HTR-8/SVneo (cell line): Measurements from ENCODE around the gene CHST5.
A peak's percentile ranks its signal among the peaks of the same experiment; 100 is the strongest.
"Not testable (repeated sequence)": the region's sequence is repeated elsewhere in the genome, so short reads cannot be mapped to it uniquely, and the experiment has no call there.

ENCODE experiments used
- DNase-seq: peaks from one replicate; pipeline ENCODE4 v3.0.0; 2011; ENCODE audit warnings: low spot score, mixed read lengths; ENCODE audit not compliant: insufficient read length
- FAIRE-seq: peaks from 2 replicates; lab custom pipeline; 2011; peaks lifted over from hg19 to GRCh38; lab: Jason Lieb, UNC

Gene CHST5

GRCh38 chr16:75516189-75516966 is 19.5 kb downstream of the CHST5 start:
- DNase-seq, FAIRE-seq: not testable (repeated sequence)

- no peak for FAIRE-seq
Measured at GRCh38 chr16:75514296-75514695, 21.6 kb downstream of the CHST5 start.

GRCh38 chr16:75506574-75506973 is 29.3 kb downstream of the CHST5 start:
- DNase-seq = peak; percentile 71
- peak; percentile 42 for FAIRE-seq

More at GRCh38 chr16:75514296-75514695, 21.6 kb downstream of the CHST5 start:
- no peak for DNase-seq

- FAIRE-seq = no peak
- no peak for DNase-seq
Measured at GRCh38 chr16:75506107-75506506, 29.8 kb downstream of the CHST5 start.

GRCh38 chr16:75503801-75504200 is 32.1 kb downstream of the CHST5 start:
- DNase-seq = no peak
- no peak for FAIRE-seq

GRCh38 chr16:75502916-75503605 is 32.8 kb downstream of the CHST5 start:
- FAIRE-seq = no peak
- no peak for DNase-seq

GRCh38 chr16:75501820-75502219 is 34.1 kb downstream of the CHST5 start:
- not testable (repeated sequence) for FAIRE-seq, DNase-seq

GRCh38 chr16:75501359-75501758 is 34.5 kb downstream of the CHST5 start:
- DNase-seq = no peak
- FAIRE-seq = no peak

- FAIRE-seq = peak; percentile 95
- not testable (repeated sequence) for DNase-seq
Measured at GRCh38 chr16:75498605-75499322, 37.1 kb downstream of the CHST5 start.

GRCh38 chr16:75497558-75497957 is 38.4 kb downstream of the CHST5 start:
- FAIRE-seq (no peak), DNase-seq (no peak)

- DNase-seq = peak; percentile 65
- no peak for FAIRE-seq
Measured at GRCh38 chr16:75495076-75495674, 40.7 kb downstream of the CHST5 start, which contains the start of gene CHST6. TSS of gene CHST6 (minus strand) at chr16:75495441. CDS start at chr16:75479828, 15,613 bp downstream.

GRCh38 chr16:75494661-75495075 is 41.2 kb downstream of the CHST5 start:
- no peak for DNase-seq
- no peak for FAIRE-seq

GRCh38 chr16:75494184-75494583 is 41.7 kb downstream of the CHST5 start:
- DNase-seq (no peak), FAIRE-seq (no peak)

- peak; percentile 53 for DNase-seq
Measured at GRCh38 chr16:75491876-75492275, 44.0 kb downstream of the CHST5 start.

GRCh38 chr16:75488322-75488721 is 47.6 kb downstream of the CHST5 start:
- no peak for DNase-seq
- no peak for FAIRE-seq

More at GRCh38 chr16:75491876-75492275, 44.0 kb downstream of the CHST5 start:
- no peak for FAIRE-seq

- DNase-seq (no peak), FAIRE-seq (no peak)
Measured at GRCh38 chr16:75486676-75487313, 49.1 kb downstream of the CHST5 start.

- FAIRE-seq = no peak
Measured at GRCh38 chr16:75486014-75486675, 49.8 kb downstream of the CHST5 start.

GRCh38 chr16:75485230-75486013 is 50.5 kb downstream of the CHST5 start:
- DNase-seq (no peak), FAIRE-seq (no peak)

More at GRCh38 chr16:75486014-75486675, 49.8 kb downstream of the CHST5 start:
- no peak for DNase-seq
